ENCODE data around the gene CREBL2. TPM values are rescaled to one million over a fixed set of nuclear protein-coding genes. Genes with fewer than 3 reads are reported as not detected.

CREBL2 gene
- total and polyA plus RNA-seq, 2 of the 13 experiments (the other 11 are each of a cell fraction or from before 2014, with no cell fraction given), result 6.9 to 8.4 TPM

- TF ChIP-seq SNAPC4 (CRISPR knock-in tag; IDR thresholded peaks at IDR 0.05) (no peak), CENPX (CRISPR knock-in tag; IDR thresholded peaks at IDR 0.05) (no peak), ZNF614 (CRISPR knock-in tag; IDR thresholded peaks at IDR 0.05; ENCODE audit: borderline replicate concordance) (no peak), ZNF850 (CRISPR knock-in tag; conservative IDR thresholded peaks at IDR 0.05) (no peak), ZNF232 (CRISPR knock-in tag; IDR thresholded peaks at IDR 0.05; ENCODE audit: borderline replicate concordance) (no peak), NR2F2 (IDR thresholded peaks at IDR 0.05; ENCODE audit: borderline replicate concordance, low read depth) (no peak), ZNF644 (CRISPR knock-in tag; IDR thresholded peaks at IDR 0.05; ENCODE audit: low read depth) (no peak), ZFP37 (CRISPR knock-in tag; IDR thresholded peaks at IDR 0.05; ENCODE audit: borderline replicate concordance) (no peak), PHF5A (CRISPR knock-in tag; IDR thresholded peaks at IDR 0.05; ENCODE audit: low read depth, unreplicated experiment) (no peak), HDAC2 (CRISPR knock-in tag; IDR thresholded peaks at IDR 0.05) (no peak), MNT (IDR thresholded peaks at IDR 0.05) (no peak), MTERF4 (CRISPR knock-in tag; IDR thresholded peaks at IDR 0.05) (no peak), MAZ (IDR thresholded peaks at IDR 0.05; ENCODE audit: borderline replicate concordance, low read depth, low read length) (peak; percentile 62), MAZ (CRISPR knock-in tag; IDR thresholded peaks at IDR 0.05; ENCODE audit: low read depth) (peak; percentile 78), FOSL2 (CRISPR knock-in tag; IDR thresholded peaks at IDR 0.05) (no peak), ZNF451 (CRISPR knock-in tag; IDR thresholded peaks at IDR 0.05) (no peak), ZNF703 (CRISPR knock-in tag; IDR thresholded peaks at IDR 0.05; ENCODE audit: borderline replicate concordance) (no peak), ZNF205 (CRISPR knock-in tag; IDR thresholded peaks at IDR 0.05) (no peak), TARDBP (CRISPR knock-in tag; IDR thresholded peaks at IDR 0.05) (no peak), ZNF44 (CRISPR knock-in tag; IDR thresholded peaks at IDR 0.05) (no peak), NFE2L1 (CRISPR knock-in tag; IDR thresholded peaks at IDR 0.05; ENCODE audit: borderline replicate concordance) (no peak), CC2D1A (CRISPR knock-in tag; IDR thresholded peaks at IDR 0.05) (no peak), BRD4 (CRISPR knock-in tag; IDR thresholded peaks at IDR 0.05) (peak; percentile 43; the same call in 1 of the 2 replicates), ATF7-NPFF (CRISPR knock-in tag; IDR thresholded peaks at IDR 0.05; ENCODE audit: low read depth) (peak; percentile 47), ZNF570 (CRISPR knock-in tag; IDR thresholded peaks at IDR 0.05; ENCODE audit: borderline replicate concordance) (no peak)
Observed at GRCh38 chr12:12562585-12563261, 49.0 kb upstream of the CREBL2 start, which contains the start of gene DUSP16 (continued).

All from HepG2 (cell line).